Panc1 (cell line): ENCODE results near the gene CAMKMT.

Experiments used
- CTCF ChIP-seq: fragments of 450-650 bp; IDR thresholded peaks from 2 replicates; pipeline ENCODE4 v1.5.1; 2017; ENCODE audit warnings: mild to moderate bottlenecking
- POLR2AphosphoS5 ChIP-seq: IDR thresholded peaks from 2 replicates; pipeline ENCODE4 v1.6.1; 2012; ENCODE audit warnings: mild to moderate bottlenecking, low read depth, low read length, moderate library complexity

- no peak for TF ChIP-seq POLR2AphosphoS5
- no peak for TF ChIP-seq CTCF
Observed at GRCh38 chr2:44315945-44316344, 45.8 kb upstream of the CAMKMT start.
